GM12872 (cell line): ENCODE measurements around the gene ABHD3.

ENCODE experiments used
- TF ChIP-seq, protein P1 (sequence below): IDR thresholded peaks from 3 replicates; pipeline ENCODE4 v1.5.1; 2011; ENCODE audit warnings: low read depth, mild to moderate bottlenecking, low read length, moderate library complexity; ENCODE audit not compliant: insufficient read depth

The ABHD3 gene

DNA sequence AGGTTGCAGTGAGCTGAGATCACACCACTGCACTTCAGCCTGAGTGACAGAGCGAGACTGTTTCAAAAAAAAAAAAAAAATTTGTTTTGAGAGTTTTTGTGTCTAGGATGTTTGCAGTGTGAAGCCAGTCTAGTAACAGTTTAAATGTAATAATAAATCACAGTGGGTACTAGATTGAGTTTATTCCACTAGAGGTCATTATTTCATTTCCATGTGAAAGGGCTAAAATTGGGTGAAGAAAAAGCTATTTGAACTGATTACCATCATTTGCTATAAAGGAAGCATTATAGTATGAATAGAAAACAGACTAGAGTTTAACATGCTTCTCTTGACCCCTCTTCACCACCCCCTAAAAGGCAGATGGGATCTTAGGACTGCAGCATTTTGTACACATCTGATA is 72.2 kb downstream of the ABHD3 start:
- TF ChIP-seq, protein P1, sequence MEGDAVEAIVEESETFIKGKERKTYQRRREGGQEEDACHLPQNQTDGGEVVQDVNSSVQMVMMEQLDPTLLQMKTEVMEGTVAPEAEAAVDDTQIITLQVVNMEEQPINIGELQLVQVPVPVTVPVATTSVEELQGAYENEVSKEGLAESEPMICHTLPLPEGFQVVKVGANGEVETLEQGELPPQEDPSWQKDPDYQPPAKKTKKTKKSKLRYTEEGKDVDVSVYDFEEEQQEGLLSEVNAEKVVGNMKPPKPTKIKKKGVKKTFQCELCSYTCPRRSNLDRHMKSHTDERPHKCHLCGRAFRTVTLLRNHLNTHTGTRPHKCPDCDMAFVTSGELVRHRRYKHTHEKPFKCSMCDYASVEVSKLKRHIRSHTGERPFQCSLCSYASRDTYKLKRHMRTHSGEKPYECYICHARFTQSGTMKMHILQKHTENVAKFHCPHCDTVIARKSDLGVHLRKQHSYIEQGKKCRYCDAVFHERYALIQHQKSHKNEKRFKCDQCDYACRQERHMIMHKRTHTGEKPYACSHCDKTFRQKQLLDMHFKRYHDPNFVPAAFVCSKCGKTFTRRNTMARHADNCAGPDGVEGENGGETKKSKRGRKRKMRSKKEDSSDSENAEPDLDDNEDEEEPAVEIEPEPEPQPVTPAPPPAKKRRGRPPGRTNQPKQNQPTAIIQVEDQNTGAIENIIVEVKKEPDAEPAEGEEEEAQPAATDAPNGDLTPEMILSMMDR = no peak

DNA sequence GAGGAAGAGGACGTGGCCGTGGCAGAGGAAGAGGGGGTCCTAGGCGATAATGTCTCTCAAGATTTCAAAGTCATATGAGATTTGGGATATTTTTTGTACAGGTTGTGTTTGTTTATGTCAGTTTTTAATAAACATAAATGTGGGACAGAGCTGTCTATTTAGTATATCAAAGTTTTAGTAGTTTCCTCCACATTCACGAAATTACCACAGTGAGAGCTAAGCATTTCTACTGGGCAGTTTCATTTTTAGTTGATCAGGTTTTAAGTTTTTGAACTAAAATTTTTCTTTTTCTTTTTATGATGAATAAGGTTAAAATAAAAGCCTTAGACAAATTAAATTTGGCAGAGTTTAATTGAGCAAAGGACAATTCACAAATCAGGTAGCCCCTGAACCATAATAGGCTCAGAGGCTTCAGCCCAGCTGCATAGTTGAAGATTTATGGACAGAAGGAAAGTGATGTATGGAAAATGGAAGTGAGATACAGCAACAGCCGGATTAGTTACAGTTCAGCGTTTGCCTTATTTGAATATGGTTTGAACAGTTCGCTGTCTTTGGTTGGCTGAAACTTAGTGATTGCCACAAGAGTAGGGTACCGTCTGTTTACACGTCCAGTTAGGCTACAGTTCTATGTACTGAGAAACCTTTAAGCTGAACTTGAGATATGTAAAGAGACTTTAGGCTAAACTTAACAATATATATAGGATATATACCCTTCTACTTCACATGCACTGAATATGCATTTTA is 75.3 kb downstream of the ABHD3 start:
- TF ChIP-seq, protein P1 = no peak

DNA sequence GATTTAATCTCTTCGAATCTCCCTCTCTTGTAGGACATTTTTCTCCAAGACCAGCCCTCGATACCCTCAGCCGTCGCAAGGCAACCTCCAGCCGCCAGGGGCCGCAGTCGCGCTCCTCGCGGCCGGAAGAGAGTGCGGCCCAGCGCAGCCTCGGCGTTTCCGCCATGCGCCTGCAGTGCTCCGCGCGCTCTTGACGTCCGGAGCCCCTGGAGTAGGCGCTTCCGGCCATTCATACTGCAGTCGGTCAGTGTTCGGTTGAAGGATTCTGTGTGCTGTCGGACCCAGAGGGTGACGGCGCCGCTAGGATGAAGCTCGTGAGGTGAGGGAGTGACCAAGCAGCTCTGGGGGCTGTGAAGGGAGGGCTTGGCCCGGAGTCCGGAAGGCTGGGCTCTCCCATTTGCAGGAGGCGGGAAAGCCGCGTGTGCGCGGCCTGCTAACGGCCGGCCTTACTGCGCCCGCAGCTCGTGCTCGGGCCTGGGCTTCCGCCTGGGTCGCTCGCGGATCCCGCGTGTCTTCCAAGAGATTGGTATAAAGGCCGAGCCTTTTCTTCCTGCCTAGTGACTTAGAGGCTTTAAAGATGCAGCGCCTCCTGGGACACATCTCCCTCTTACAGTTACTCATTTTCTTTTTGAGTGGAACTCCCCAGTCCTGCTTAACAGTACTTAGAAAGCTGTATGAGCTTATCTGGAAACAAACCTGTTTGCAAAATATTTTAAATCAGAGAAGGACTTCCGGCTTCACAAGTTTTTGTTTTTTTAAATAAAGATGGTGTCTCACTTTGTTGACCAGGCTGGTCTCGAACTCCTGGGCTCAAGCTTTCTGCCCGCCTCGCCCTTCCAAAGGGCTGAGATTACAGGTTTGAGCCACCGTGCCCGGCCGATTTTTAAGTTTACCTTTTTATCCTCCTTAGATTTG is 92.2 kb downstream of the ABHD3 start, which contains the start of gene SNRPD1:
Gene SNRPD1 (plus strand): TSS at position 190 of the 915 bp plus-strand sequence. CDS start 116 bp downstream, at position 306.
- TF ChIP-seq, protein P1 = peak; percentile 89

DNA sequence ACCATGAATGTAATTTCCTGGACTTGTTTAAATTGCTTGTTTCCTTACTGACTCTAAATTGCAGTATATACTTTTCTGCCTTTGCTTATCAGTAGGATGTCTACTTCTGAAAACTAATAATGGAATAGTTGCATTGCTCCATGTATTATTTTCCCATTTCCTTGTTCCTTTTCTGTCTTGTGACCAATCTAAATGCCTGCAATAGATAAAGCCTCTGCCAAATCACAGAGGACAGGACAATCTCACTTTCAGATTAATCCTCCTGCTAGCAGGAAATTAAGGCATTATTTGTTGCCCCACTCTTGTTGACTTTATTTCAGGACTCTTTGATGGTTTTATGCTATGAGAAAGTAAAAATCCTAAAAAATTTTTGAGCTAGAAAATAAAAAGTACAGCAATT is 99.4 kb downstream of the ABHD3 start:
- TF ChIP-seq, protein P1 = no peak

DNA sequence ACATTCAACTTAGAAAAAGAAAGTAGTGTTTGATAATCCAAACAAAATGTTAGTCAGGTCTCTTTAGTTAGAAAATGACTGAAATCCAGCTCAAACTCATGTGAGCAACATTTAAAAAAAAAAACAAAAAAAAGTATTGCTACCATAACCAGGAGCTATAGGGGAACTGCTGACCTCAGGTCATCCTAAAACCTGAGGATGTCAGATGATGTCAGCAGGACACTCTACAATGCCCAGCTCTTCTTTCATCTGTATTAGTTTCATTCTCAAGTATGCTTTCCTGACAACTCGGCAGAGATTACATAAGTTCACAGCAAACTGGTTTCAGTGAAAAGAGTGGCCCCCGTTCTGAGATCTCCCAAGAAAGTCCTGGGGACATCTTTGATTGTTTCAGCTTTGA is 99.9 kb downstream of the ABHD3 start:
- TF ChIP-seq, protein P1 = no peak

DNA sequence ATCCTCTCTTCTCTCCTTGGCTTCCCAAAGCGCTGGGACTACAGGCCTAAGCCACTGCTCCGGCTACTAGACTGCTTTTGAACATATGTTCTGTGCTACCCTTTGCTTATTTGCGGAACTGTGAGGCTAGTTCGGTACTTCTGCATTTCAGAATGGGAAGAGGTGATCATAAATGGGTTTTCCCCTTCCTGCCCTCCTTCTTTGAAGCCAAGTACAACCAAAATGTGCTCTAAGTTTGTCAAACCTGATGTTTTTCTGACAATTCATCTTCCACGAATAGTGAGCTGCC is 102.3 kb downstream of the ABHD3 start:
- TF ChIP-seq, protein P1 = no peak
